Panc1 (cell line): Measurements from ENCODE around the gene SREK1. TPM values are rescaled to one million over a fixed set of nuclear protein-coding genes. Genes with fewer than 3 reads are reported as not detected.

Experiments used
- ATAC-seq: fragments of 200-7000 bp; cut with Tn5 transposase; 2 replicates; pipeline ENCODE4 v1.9.1; 2020; ENCODE audit warnings: mild to moderate bottlenecking, moderate library complexity
- BruUV-seq: library from RNA; stranded (reverse); fragments of 400-500 nt; replicated peaks from 2 replicates; lab custom pipeline; 2021; lab: Mats Ljungman, UMichigan
- CTCF ChIA-PET: fragments of 300-600 bp; sonication (Branson Sonifier 250); formaldehyde crosslinking; loops from one replicate; lab custom pipeline; 2022; ENCODE audit warnings: antibody characterized with exemption; lab: Charles Lee
- POLR2A ChIA-PET: fragments of 300-600 bp; sonication (Branson Sonifier 250); formaldehyde crosslinking; loops from one replicate; lab custom pipeline; 2022; ENCODE audit warnings: antibody characterized with exemption; lab: Charles Lee
- DNase-seq: peaks from one replicate; pipeline ENCODE4 v3.0.0-alpha.2; 2010; ENCODE audit warnings: low read depth, low spot score
- H3K27ac ChIP-seq: 2 replicates; pipeline ENCODE4 v1.5.1; 2011; ENCODE audit warnings: mild to moderate bottlenecking, low read length, inconsistent platforms
- H3K27me3 ChIP-seq: fragments of 200-500 bp; sonication (Bioruptor generic); 2 replicates; pipeline ENCODE4 v1.6.0; 2014; ENCODE audit warnings: low read length, inconsistent platforms; ENCODE audit not compliant: control insufficient read depth, insufficient read depth
- H3K36me3 ChIP-seq: fragments of 200-500 bp; sonication (Bioruptor generic); 2 replicates; pipeline ENCODE4 v1.5.1; 2014; ENCODE audit warnings: inconsistent platforms, mild to moderate bottlenecking, low read length, moderate library complexity; ENCODE audit not compliant: control insufficient read depth, insufficient read depth
- H3K4me1 ChIP-seq: 2 replicates; pipeline ENCODE4 v1.5.1; 2011; ENCODE audit warnings: inconsistent platforms, mild to moderate bottlenecking, low read length, moderate library complexity; ENCODE audit not compliant: control insufficient read depth, insufficient read depth
- H3K4me3 ChIP-seq, 2 experiments: 2 replicates each; pipeline ENCODE4 v1.5.1; 2011 to 2012; ENCODE audit warnings: low read depth in 2 of 2, low read length in 2 of 2, mild to moderate bottlenecking in 2 of 2, inconsistent platforms in 1 of 2, moderate library complexity in 1 of 2
- H3K9me3 ChIP-seq: fragments of 200-500 bp; sonication (Bioruptor generic); 2 replicates; pipeline ENCODE4 v1.5.1; 2014; ENCODE audit warnings: low read depth, mild to moderate bottlenecking, inconsistent platforms, low read length, moderate library complexity; ENCODE audit not compliant: control insufficient read depth, insufficient read depth
- POLR2AphosphoS5 ChIP-seq: IDR thresholded peaks from 2 replicates; pipeline ENCODE4 v1.6.1; 2012; ENCODE audit warnings: mild to moderate bottlenecking, low read depth, low read length, moderate library complexity
- SIN3A ChIP-seq: IDR thresholded peaks from 2 replicates; pipeline ENCODE4 v1.6.1; 2012; ENCODE audit warnings: low read depth, mild to moderate bottlenecking, low read length, moderate library complexity, borderline replicate concordance; ENCODE audit not compliant: insufficient read depth
- TCF7L2 ChIP-seq: IDR thresholded peaks from 2 replicates; pipeline ENCODE4 v1.6.1; 2011; ENCODE audit warnings: mild to moderate bottlenecking, low read depth, low read length, inconsistent platforms
- in situ Hi-C: cut with HindIII; loops from 2 replicates; pipeline ENCODE4 v1.10.0; 2016; ENCODE audit warnings: low sequenced_read_pairs, low pct_unique_long_range_greater_than_20kb
- intact Hi-C: fragments of 100-400 bp; cut with micrococcal nuclease; formaldehyde crosslinking; loops from one replicate; pipeline ENCODE4 v1.10.0; 2022; ENCODE audit not compliant: unreplicated experiment
- total RNA-seq: library from RNA; stranded (reverse); gene quantifications from one replicate; pipeline ENCODE4 v1.2.1, GENCODE V29; 2021; ENCODE audit not compliant: unreplicated experiment
- TF ChIP-seq, protein P1 (sequence below): fragments of 450-650 bp; IDR thresholded peaks from 2 replicates; pipeline ENCODE4 v1.5.1; 2017; ENCODE audit warnings: mild to moderate bottlenecking
- TF ChIP-seq, protein P2 (sequence below), 2 experiments: IDR thresholded peaks; 2 replicates each; pipeline ENCODE4 v1.6.1; 2011 to 2012; ENCODE audit warnings: low read depth in 2 of 2, control low read depth in 1 of 2, low read length in 1 of 2, mild to moderate bottlenecking in 1 of 2, moderate library complexity in 1 of 2; ENCODE audit not compliant: insufficient read depth in 1 of 2

SREK1 gene
- total RNA-seq, 1 experiment from 2014 or later: 89.7 TPM

DNA sequence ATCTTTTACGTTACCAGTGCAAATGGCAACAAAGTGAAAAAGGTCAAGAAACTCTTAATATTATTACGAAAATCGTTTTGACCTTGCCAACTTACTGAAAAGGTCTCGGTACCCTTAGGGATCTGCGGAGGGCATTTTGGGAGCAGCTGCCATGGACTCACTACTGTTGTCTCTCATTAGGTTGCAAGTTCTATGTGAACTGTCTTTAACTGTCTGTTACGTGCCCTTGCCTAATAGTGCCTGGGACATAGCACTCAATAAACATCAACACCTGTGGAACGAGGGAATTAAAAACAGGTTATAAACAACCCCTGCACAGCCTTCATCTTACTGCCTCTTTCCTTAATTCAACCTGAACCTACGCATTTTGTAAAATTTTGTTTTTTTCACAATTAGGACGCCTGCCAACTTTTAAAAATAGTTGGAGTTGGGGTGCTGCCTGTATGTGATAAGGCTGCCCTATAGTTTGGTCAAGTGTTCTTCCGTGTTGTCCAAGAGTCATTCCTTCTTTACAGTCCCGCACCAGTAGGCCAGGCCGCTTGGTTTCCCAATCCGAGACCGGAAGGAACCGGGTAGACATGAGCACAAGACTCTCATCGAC, 527 bp upstream of the SREK1 start:
- CTCF ChIA-PET: no interaction called here
- Histone ChIP-seq H3K4me1 (peaks cover 26% of the 10 kb centered on the region), H3K27ac (peak overlapping the region; percentile 99), H3K9me3 (no peaks in the 10 kb centered on the region), H3K36me3 (peaks cover 4% of the 10 kb centered on the region; the same call in 1 of the 2 replicates), H3K27me3 (no peaks in the 10 kb centered on the region), H3K4me3 (peak overlapping the region; percentile 86 to 91)
- in situ Hi-C loops: no loop called here
- POLR2A ChIA-PET: no interaction called here
- intact Hi-C loops: no loop called here
- DNase-seq (peak; percentile 45), ATAC-seq (peak; percentile 51)
- TF ChIP-seq SIN3A (no peak), POLR2AphosphoS5 (no peak), TCF7L2 (no peak)
- TF ChIP-seq, protein P1, sequence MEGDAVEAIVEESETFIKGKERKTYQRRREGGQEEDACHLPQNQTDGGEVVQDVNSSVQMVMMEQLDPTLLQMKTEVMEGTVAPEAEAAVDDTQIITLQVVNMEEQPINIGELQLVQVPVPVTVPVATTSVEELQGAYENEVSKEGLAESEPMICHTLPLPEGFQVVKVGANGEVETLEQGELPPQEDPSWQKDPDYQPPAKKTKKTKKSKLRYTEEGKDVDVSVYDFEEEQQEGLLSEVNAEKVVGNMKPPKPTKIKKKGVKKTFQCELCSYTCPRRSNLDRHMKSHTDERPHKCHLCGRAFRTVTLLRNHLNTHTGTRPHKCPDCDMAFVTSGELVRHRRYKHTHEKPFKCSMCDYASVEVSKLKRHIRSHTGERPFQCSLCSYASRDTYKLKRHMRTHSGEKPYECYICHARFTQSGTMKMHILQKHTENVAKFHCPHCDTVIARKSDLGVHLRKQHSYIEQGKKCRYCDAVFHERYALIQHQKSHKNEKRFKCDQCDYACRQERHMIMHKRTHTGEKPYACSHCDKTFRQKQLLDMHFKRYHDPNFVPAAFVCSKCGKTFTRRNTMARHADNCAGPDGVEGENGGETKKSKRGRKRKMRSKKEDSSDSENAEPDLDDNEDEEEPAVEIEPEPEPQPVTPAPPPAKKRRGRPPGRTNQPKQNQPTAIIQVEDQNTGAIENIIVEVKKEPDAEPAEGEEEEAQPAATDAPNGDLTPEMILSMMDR: no peak
- TF ChIP-seq, protein P2, sequence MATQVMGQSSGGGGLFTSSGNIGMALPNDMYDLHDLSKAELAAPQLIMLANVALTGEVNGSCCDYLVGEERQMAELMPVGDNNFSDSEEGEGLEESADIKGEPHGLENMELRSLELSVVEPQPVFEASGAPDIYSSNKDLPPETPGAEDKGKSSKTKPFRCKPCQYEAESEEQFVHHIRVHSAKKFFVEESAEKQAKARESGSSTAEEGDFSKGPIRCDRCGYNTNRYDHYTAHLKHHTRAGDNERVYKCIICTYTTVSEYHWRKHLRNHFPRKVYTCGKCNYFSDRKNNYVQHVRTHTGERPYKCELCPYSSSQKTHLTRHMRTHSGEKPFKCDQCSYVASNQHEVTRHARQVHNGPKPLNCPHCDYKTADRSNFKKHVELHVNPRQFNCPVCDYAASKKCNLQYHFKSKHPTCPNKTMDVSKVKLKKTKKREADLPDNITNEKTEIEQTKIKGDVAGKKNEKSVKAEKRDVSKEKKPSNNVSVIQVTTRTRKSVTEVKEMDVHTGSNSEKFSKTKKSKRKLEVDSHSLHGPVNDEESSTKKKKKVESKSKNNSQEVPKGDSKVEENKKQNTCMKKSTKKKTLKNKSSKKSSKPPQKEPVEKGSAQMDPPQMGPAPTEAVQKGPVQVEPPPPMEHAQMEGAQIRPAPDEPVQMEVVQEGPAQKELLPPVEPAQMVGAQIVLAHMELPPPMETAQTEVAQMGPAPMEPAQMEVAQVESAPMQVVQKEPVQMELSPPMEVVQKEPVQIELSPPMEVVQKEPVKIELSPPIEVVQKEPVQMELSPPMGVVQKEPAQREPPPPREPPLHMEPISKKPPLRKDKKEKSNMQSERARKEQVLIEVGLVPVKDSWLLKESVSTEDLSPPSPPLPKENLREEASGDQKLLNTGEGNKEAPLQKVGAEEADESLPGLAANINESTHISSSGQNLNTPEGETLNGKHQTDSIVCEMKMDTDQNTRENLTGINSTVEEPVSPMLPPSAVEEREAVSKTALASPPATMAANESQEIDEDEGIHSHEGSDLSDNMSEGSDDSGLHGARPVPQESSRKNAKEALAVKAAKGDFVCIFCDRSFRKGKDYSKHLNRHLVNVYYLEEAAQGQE (IDR thresholded peaks at IDR 0.05; ENCODE audit: insufficient read depth in 1 of 2, low read depth in 2 of 2, low read length in 1 of 2): no peak
- BruUV-seq: TSS peak; percentile 97

DNA sequence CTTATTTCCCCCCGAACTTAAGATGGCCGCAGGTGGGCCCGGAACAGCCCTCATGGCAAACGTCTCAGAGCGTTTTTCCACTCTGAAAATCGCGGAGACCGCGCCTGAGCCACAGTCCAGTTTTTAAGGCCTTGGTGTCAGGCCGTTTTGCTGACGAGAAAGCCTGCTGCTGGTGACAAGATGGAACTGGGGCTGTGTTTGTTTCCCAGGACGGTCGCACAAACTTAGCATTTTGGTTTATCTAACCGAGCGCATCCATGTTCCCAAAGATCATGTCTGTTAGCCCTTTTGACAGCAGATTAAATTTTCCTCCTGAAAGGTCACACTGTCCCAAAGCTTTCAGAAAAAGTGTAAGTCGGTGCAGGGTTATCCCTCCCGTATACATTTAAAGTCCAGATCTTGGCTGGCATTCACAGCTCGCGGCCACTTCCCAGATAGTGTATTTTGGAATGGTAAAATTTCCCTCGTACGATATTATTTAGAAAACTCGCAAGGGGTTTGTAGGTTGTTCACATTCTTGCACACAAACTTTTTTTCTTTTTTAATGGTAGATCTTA, 812 bp downstream of the SREK1 start:
- Histone ChIP-seq H3K27me3 (no peaks in the 10 kb centered on the region), H3K4me3 (peak overlapping the region; percentile 86 to 91), H3K9me3 (no peaks in the 10 kb centered on the region), H3K27ac (peak overlapping the region; percentile 99), H3K4me1 (peaks cover 26% of the 10 kb centered on the region), H3K36me3 (peaks cover 4% of the 10 kb centered on the region; the same call in 1 of the 2 replicates)
- BruUV-seq: no TSS peak
- TF ChIP-seq, protein P2 (IDR thresholded peaks at IDR 0.05; ENCODE audit: insufficient read depth in 1 of 2, low read depth in 2 of 2, low read length in 1 of 2): no peak
- no peak for TF ChIP-seq TCF7L2
- TF ChIP-seq SIN3A: no peak
- TF ChIP-seq, protein P1: no peak
- TF ChIP-seq POLR2AphosphoS5: no peak
- DNase-seq (peak; percentile 17), ATAC-seq (peak; percentile 68)
- intact Hi-C loops: no loop called here
- in situ Hi-C loops: no loop called here
- POLR2A ChIA-PET: interaction anchor here (0.6 to 0.8 kb wide), 5 partner anchors 208 to 407 kb away, joined by 4 to 11 read pairs (median 4); no protein-coding TSS in a partner anchor
- CTCF ChIA-PET: interaction anchor here (0.8 kb wide), 1 partner anchor 28 kb away, joined by 3 read pairs; no protein-coding TSS in a partner anchor
